SK-N-MC (cell line): ENCODE results near the gene PBX4.

ENCODE experiments used
- EZH2 ChIP-seq: fragments of 200-600 bp; sonication (generic); IDR thresholded peaks from one replicate; pipeline ENCODE4 v1.6.1; 2017; ENCODE audit warnings: antibody characterized with exemption
- FOXP2 ChIP-seq: optimal IDR thresholded peaks from 2 replicates; pipeline ENCODE3; 2011; ENCODE audit warnings: mild to moderate bottlenecking, moderate library complexity; ENCODE audit not compliant: insufficient read depth; ENCODE audit errors: extremely low read length, control extremely low read depth

GRCh38 chr19:19619181-19619848 lies 828 bp upstream of the PBX4 start:
- TF ChIP-seq EZH2: no peak
- TF ChIP-seq FOXP2: no peak
